GM21529 (cell line): ENCODE measurements around the gene ADGRA1.

Experiments
- ATAC-seq: cut with Tn5 transposase; IDR thresholded peaks from one replicate; pipeline ENCODE4 v1.9.1; 2021; ENCODE audit not compliant: unreplicated experiment

The ADGRA1 gene

DNA sequence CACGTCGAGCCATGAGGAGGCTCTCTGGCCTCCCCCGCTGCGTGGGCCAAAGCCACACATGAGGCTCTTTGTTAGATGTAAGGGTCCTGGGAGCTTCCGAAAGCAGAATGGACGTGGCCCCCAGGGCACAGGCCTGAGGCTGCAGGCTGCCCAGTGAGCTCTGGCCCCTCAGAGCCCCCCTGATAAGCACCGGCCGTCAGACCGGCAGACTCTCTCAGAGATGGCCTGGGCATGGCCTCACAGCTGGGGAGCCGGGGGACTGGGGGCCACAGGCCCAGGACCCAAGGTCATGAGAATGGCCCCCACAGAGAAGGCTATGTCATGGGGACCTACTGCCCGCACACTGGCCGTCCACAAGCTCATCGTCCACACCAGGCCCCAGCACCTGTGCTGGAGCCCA is 31.7 kb upstream of the ADGRA1 start:
- no peak for ATAC-seq

DNA sequence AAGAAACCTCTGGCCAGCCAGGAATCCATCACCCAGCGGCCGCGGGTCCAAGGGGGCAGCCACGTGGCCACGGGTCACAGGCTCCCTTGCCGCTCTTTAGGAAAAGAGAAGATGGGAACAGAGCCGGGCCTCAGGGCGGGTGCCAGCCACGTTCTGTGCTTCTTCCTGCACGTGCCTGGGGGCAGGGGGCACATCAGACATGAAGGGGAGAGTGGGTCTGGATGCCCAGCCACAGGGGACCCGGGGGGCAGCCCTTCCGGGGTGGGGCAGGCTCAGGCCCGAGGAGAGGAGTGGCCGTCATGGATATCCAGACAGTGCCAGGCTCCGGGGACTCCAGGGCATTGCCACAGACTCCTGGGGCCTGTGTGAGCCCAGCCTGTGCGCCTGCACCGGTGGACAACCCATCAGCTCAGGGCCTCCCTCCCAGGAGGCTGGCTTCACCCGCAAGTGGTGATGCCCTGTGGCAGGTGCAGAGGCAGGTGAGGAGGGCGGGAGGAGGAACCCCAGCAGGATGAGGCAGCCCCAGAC is 31.0 kb upstream of the ADGRA1 start:
- no peak for ATAC-seq

DNA sequence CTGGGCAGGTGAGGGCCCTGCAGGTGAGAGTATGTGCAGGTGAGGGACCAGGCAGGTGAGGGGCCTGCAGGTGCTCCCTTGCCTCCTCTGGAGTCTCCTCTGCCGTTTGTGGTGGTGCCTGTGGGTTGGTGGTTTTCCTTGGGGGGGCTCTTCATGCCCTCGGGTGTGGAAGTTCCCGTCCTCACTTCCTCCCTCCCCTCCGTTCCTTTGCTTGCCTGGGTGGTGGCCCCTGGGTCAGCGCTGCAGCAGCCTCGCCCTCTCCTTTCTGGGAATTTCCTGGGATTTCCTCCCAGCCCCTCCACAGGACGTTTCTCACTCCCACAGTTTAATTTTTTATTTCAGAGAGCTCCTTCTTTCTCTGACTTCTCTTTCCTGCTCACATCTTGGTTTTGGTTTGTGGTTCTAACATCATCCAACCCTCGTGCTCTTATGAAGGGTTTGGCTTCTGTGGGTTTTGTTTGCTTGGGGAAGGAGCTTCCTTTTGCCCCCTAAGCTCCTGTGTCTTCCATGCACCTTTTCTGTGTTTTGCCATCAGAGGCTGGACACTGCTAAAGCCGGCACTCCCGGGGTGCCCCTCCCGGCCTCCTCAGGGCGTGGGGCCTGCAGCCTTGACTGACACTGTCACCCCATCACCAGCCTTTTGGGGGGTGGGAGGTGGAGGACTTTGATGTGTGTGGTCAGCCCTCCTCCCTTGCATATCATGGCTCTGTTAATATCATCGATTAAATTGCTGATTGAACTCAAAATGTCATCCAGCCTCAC is 29.2 kb upstream of the ADGRA1 start:
- ATAC-seq, result no peak

DNA sequence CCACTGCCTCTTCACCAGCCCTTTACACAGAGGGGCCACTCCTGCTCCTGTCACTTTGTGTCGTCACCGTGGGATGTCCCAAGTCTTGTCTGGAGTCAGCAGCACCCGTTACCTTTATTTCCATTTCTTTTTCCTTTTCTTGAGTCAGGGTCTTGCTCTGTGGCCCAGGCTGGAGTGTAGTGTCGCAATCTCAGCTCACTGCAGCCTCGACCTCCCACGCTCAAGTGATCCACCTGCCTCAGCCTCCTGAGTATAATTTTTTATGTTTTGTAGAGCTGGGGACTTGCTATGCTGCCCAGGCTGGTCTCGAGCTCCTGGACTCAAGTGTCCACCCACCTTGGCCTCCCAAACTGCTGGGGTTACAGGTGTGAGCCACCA is 28.6 kb upstream of the ADGRA1 start:
- ATAC-seq, result no peak

DNA sequence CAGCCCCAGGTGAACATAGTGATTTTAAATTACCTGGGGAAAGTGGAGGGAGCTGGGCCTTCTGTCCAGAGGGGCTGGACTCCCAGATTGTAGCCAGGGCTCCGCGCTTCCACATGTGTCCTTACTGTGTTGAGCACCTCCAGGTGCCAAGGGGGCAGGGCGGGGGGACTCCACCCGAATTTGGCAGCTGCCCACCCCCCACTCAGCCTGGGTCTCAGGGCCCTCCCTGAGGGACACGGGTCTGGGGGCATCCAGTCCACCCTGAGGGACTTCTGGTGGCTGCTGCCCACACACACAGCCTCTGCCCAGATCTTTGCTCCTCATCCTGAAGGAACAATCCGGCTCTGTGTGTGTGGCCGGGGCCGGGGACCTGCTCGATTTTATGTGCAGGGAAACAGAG is 28.2 kb upstream of the ADGRA1 start:
- no peak for ATAC-seq

DNA sequence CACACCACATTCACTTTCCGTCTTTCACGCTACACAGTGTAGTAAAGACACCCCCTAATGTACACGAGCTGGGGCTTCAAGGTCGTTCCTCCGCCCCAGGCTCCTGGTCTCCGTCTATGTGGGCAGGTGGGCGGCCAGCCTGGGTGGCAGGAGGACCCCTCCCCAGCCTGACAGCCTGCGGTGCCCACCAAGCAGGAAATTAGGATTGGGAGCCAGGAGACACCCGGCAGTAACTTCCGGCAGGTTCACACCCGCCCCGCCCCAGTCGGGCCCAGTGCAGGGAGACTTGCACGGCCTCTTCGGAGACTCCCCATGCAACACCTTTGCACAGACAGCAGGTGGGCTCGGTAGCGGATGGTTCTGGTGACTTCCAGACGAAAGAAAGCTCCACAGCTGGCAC is 27.7 kb upstream of the ADGRA1 start:
- ATAC-seq, result no peak

- ATAC-seq, result no peak
Observed at GRCh38 chr10:133060466-133060865, 27.3 kb upstream of the ADGRA1 start.

DNA sequence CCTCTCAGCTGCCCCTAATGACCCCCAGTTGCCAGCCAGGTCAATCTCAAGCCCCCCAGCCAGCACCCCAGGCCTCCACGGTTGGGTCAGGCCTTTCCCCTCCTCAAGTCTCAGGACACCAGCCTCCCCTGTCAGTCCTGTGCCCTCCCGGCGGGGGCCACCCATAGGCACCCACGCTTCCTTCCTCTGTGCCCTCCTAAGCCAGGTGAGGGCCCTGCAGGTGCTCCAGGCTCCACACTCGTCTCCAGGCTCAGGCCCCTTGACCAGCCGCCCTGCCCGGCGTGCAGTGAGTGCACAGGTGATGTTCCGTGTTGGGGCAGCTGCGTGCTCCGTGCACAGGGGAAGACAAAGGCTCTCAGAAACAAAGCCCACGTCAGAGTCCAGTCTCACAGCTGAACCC is 26.8 kb upstream of the ADGRA1 start:
- ATAC-seq, result no peak

- ATAC-seq, result no peak
Observed at GRCh38 chr10:133061296-133062038, 26.3 kb upstream of the ADGRA1 start.

GRCh38 chr10:133062085-133062484 is 25.6 kb upstream of the ADGRA1 start:
- ATAC-seq, result no peak

- no peak for ATAC-seq
Observed at GRCh38 chr10:133062635-133063034, 25.1 kb upstream of the ADGRA1 start.

- no peak for ATAC-seq
Observed at GRCh38 chr10:133067149-133068105, 20.3 kb upstream of the ADGRA1 start.

DNA sequence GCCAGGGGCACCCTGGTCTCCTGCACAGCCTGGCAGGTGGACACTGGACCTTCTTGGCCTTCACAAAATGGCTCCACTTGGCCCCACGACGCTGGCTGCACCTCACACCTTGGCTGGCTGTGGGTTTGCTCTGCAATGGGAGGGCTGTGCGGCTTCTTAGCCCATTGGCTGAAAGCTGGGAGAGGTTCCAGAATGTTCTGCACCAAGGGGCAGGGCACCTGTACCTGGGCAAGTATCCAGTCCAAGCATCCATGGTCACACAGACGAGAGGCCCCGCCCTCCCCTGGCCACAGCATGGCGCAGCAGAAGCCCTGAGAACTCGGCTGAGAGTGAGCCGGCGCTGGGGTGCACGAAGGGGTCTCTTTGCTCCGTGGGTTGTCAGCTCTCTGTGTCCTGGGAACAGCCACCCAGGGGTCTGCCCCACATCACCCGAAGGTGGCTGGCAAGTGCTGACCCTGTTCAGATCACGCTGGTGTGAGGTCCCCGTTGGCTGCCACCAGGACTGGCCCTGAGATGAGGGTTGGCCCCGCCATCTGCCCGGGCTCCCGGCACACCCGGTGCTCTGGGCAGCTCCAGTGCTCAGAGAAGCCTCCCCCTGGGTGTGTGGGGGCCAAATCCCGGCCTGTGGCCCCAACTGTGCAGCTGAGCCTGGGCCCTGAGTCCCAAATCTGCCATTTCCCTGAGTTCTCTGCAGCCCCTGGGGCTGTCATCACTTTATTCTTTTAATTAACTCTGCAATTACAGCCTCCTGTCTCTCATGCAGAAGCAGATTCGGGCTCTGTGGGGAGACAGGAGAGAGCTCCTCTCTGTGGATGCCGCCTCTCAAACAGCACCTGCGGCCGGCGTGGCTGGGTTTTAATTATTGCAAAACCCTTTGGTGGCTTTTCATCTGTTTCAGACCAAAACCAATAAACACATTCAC is 19.4 kb upstream of the ADGRA1 start:
- no peak for ATAC-seq

DNA sequence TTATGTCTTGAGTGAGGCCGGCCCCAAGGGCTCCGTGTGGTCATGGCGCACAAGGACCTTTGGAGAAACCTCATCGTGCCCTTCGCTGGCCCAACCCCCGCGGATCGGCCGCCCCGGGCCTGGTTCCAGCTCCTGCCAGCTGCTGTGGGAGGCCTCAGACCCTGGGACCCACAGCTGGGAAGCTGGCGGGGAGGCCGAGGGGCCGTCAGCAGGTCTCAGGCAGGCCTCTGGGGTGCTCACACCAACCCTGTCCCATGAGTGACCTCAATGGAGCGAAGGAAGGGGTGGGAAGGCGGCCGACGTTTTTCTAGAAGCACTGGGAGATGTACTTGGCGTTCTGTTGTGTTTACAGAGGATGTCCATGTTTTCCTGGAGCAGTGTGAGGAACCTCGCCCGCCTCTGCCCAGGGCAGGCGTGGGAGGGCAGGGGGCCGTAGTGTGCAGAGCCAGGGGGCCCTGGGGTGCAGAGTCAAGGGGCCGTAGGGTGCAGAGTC is 18.6 kb upstream of the ADGRA1 start:
- ATAC-seq, result no peak

DNA sequence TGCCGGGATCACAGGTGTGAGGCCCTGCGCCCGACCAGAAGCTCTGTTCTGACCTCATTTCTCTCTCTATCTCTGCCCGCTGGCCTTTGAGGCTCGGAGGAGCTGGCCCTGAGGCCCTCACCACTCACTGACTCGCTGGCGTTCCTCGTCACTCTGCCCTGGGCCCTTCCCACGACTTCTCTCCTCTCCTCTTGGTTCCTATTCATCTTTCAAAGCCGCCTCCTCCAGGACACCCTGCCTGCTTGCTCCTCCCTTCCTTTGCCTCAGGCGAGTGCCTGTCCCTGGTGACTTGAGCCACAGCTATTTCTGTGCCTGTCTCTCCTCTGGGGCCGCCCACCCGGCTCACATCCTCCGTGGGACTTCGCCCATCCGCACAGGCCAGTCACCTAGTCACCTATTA is 17.3 kb upstream of the ADGRA1 start:
- ATAC-seq, result no peak

- no peak for ATAC-seq
Observed at GRCh38 chr10:133070810-133071209, 16.9 kb upstream of the ADGRA1 start.

DNA sequence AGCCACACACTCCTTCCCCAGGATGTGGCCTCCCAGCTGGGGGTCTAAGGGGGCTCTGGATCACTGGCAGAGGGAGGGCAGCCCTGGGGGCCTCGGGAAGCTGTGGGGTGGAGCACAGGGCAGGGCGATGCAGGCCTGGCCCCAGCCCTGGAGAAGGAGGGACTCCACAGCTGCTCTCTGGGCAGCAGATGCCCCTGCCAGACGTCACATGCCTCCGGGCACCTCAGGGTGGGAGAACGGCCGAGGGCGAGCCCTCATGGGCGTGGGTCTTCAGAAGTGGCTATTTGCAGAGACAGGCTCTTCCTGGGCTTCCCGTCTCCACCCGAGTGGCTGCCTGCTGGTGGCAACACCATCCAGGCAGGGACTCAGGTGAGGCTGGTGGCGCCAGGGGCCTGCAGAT is 16.0 kb upstream of the ADGRA1 start:
- ATAC-seq, result no peak

DNA sequence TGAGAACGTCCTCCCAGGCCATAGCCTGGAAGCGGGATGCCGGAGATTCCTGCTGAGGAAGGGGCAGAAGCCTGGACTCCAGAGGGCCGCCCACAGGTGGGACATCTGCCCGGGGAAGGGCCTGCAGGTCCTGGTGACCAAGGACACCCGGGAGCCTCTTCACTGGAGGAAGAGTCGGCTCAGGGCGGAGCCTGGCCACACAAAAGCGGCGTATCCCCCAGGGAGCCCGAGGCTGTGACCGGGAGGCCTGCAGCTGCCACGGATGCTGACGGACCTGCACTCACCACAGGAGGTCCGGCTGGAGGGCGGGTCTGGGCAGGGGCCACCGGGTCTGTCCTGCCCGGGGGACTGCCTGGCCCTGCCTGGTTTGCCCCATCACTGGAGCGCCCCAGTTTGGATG is 15.5 kb upstream of the ADGRA1 start:
- ATAC-seq, result no peak

GRCh38 chr10:133072720-133073390 is 14.9 kb upstream of the ADGRA1 start:
- no peak for ATAC-seq
